Stimulated activated CD4-positive, alpha-beta T cell treated with anti-CD3 and anti-CD28 coated beads, Interleukin-4, amount 100 ng/mL, for 1 hour (primary cell): ENCODE data around the gene NLRP3.
A peak's percentile ranks its signal among the peaks of the same experiment; 100 is the strongest.
"Not testable (repeated sequence)": the region's sequence is repeated elsewhere in the genome, so short reads cannot be mapped to it uniquely, and the experiment has no call there.

Source experiments
- DNase-seq: peaks from one replicate; pipeline ENCODE4 v3.0.0-alpha.2; 2020

Gene NLRP3

GRCh38 chr1:247390996-247391395 lies 25.0 kb upstream of the NLRP3 start:
- DNase-seq = no peak

GRCh38 chr1:247392088-247392487 lies 23.9 kb upstream of the NLRP3 start:
- DNase-seq = no peak

GRCh38 chr1:247395075-247395474 lies 20.9 kb upstream of the NLRP3 start:
- not testable (repeated sequence) for DNase-seq

- no peak for DNase-seq
These were observed 15.3 kb upstream of the NLRP3 start for GRCh38 chr1:247400685-247401084.

- DNase-seq = no peak
These were observed 14.5 kb upstream of the NLRP3 start for GRCh38 chr1:247401310-247402119.

- no peak for DNase-seq
These were observed 13.8 kb upstream of the NLRP3 start for GRCh38 chr1:247402120-247402675.

GRCh38 chr1:247406014-247406656 lies 9.8 kb upstream of the NLRP3 start:
- no peak for DNase-seq

- peak; percentile 53 for DNase-seq
These were observed 8.8 kb upstream of the NLRP3 start for GRCh38 chr1:247407180-247407616.

GRCh38 chr1:247408100-247408499 lies 7.9 kb upstream of the NLRP3 start:
- DNase-seq = no peak

GRCh38 chr1:247409869-247410544 lies 6.0 kb upstream of the NLRP3 start:
- peak; percentile 43 for DNase-seq

- DNase-seq = no peak
These were observed 4.2 kb upstream of the NLRP3 start for GRCh38 chr1:247411621-247412327.

GRCh38 chr1:247417831-247418230 lies 1.9 kb downstream of the NLRP3 start:
- DNase-seq = no peak

GRCh38 chr1:247419336-247419735 lies 3.4 kb downstream of the NLRP3 start:
- DNase-seq = no peak

- DNase-seq = peak; percentile 40
These were observed 5.1 kb downstream of the NLRP3 start for GRCh38 chr1:247421074-247421473.

- DNase-seq = no peak
These were observed 13.5 kb downstream of the NLRP3 start for GRCh38 chr1:247429496-247429895.

- DNase-seq = no peak
These were observed 14.5 kb downstream of the NLRP3 start for GRCh38 chr1:247430434-247430833.

GRCh38 chr1:247431643-247432042 lies 15.7 kb downstream of the NLRP3 start:
- no peak for DNase-seq

- no peak for DNase-seq
These were observed 18.0 kb downstream of the NLRP3 start for GRCh38 chr1:247434005-247434404.

- no peak for DNase-seq
These were observed 19.2 kb downstream of the NLRP3 start for GRCh38 chr1:247435030-247435758.

- DNase-seq = no peak
These were observed 19.8 kb downstream of the NLRP3 start for GRCh38 chr1:247435759-247436147.

- no peak for DNase-seq
These were observed 21.9 kb downstream of the NLRP3 start for GRCh38 chr1:247437551-247438505.
